Mesodermal cell (in vitro differentiated cells): ENCODE results near the gene GSTA4.
"Not testable (repeated sequence)": the region's sequence is repeated elsewhere in the genome, so short reads cannot be mapped to it uniquely, and the experiment has no call there.

ENCODE experiments used
- H3K27ac ChIP-seq: 2 replicates; pipeline ENCODE4 v1.7.0; 2013; ENCODE audit warnings: mild to moderate bottlenecking, low read depth, low read length, moderate library complexity; ENCODE audit not compliant: severe bottlenecking
- H3K36me3 ChIP-seq: 2 replicates; pipeline ENCODE4 v1.7.1; 2013; ENCODE audit warnings: mild to moderate bottlenecking, low read length, moderate library complexity; ENCODE audit not compliant: control insufficient read depth, insufficient read depth
- H3K4me1 ChIP-seq: one replicate; pipeline ENCODE4 v1.7.1; 2013; ENCODE audit warnings: mild to moderate bottlenecking, low read length; ENCODE audit not compliant: insufficient read depth, control insufficient read depth, poor library complexity, severe bottlenecking
- H3K4me3 ChIP-seq: 2 replicates; pipeline ENCODE4 v1.7.0; 2013; ENCODE audit warnings: low read length, control low read depth, mild to moderate bottlenecking; ENCODE audit not compliant: insufficient read depth, poor library complexity, severe bottlenecking; ENCODE audit errors: extremely low read depth
- H3K9me3 ChIP-seq: 2 replicates; pipeline ENCODE4 v1.7.1; 2013; ENCODE audit warnings: mild to moderate bottlenecking, low read length, moderate library complexity; ENCODE audit not compliant: control insufficient read depth
- WGBS, 2 experiments: methylation state at CpG; one replicate each; pipeline ENCODE4 v1.1.5; 2013; ENCODE audit warnings: missing lambda C conversion rate in 2 of 2; ENCODE audit not compliant: insufficient coverage in 2 of 2; 5-methylcytosine and 5-hydroxymethylcytosine counted together

Gene GSTA4

DNA sequence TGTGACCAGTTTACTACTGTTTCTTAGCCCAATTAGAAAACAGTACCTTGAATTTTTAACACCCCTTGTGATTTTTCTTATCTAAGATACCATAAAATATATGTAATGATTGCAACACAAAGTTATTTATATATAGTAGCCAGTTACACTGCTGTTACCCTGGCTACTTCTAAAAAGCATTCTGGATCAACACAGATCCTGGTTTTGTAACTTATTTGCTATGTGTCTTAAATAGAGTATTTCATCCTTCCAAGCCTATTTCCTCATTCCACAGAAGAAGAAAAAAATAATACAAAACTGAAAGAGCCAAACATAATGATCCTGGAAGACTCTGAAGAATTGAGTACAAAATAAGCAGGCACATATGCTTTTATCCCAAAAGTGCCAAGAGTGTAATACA is 19.0 kb upstream of the GSTA4 start:
- Histone ChIP-seq H3K4me1 (peaks cover 11% of the 10 kb centered on the region), H3K27ac (no peak overlapping the region), H3K36me3 (peaks cover 76% of the 10 kb centered on the region), H3K9me3 (no peaks in the 10 kb centered on the region), H3K4me3 (no peak overlapping the region)

DNA sequence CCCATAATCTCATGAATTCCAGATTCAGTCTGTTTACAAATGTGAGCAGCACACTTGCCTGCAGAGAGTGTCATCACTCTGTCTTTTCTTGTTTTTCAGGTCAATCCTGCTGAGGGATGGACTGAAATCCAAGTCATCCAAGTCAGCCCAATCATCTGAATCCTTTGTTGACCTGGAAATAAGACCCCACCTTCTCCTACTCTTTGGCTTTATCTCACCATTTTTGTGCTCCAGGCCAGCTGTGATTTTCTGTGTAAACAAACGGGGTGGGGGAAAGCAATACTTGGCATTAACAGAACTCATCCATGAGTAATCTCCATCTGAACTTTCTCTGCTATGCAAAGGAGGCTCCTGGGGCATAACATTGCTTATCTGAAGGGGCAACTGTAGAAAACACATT is 16.9 kb upstream of the GSTA4 start:
- Histone ChIP-seq H3K27ac (no peak overlapping the region), H3K36me3 (peaks cover 69% of the 10 kb centered on the region), H3K9me3 (no peaks in the 10 kb centered on the region), H3K4me1 (peaks cover 11% of the 10 kb centered on the region), H3K4me3 (no peak overlapping the region)
- WGBS, 2 experiments: 80% methylated on average over 1 of the region's 1 CpG; no CpG with 5 or more reads in 1 of the 2 experiments

DNA sequence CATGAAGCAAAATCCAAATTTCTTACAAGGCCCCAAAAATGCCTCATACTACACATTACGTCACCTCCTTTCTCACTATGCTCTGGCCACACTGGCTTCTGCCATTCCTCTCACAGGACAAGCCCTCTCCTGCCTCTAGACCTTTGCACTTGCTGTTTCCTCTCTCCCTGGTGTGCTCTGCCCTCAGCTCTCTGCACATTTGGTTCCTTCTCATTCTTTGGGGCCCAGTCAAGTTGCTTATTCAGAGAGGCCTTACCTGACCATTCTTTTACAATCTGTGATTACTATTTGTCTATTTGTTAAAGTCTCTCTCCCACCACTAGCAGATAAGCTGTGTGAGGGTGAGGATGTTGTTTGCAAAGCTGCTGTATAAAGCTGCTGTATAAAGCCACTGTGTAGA is 15.4 kb upstream of the GSTA4 start:
- H3K9me3 ChIP-seq: no peaks in the 10 kb centered on the region

DNA sequence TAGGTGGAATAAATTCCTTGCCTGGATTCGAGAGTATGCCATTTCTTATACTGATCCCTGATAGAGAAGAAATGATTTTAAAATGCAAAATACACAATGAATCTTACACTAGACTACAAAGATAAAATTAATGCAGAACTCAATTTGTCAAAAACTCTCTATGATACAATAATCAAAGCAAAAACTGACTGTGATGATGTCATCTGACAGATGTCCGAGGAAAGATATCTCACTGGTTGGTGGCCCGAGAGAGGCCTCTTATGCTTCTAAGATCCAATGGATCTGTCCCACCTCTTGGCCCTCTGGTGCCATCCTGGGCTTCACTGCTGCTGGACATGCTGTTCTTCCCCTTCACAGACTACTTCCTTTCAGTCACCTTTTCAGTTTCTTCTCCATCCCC is 14.4 kb upstream of the GSTA4 start:
- Histone ChIP-seq H3K4me1 (peaks cover 11% of the 10 kb centered on the region), H3K4me3 (no peak overlapping the region), H3K36me3 (peaks cover 76% of the 10 kb centered on the region), H3K27ac (no peak overlapping the region), H3K9me3 (no peaks in the 10 kb centered on the region)
- 95 to 100% methylated on average over 2 of the region's 3 CpGs for WGBS, 2 experiments

More for the DNA sequence above, 15.4 kb upstream of the GSTA4 start:
- H3K36me3 ChIP-seq: peaks cover 75% of the 10 kb centered on the region
- no peak overlapping the region for H3K27ac ChIP-seq
- WGBS, 2 experiments: 88 to 100% methylated on average over 1 of the region's 1 CpG
- peaks cover 11% of the 10 kb centered on the region for H3K4me1 ChIP-seq
- no peak overlapping the region for H3K4me3 ChIP-seq

- Histone ChIP-seq H3K36me3 (peaks cover 79% of the 10 kb centered on the region), H3K4me3 (no peak overlapping the region), H3K9me3 (no peaks in the 10 kb centered on the region), H3K4me1 (peaks cover 11% of the 10 kb centered on the region), H3K27ac (no peak overlapping the region)
- 100% methylated on average over 1 of the region's 2 CpGs for WGBS, 2 experiments
These were observed 14.0 kb upstream of the GSTA4 start for GRCh38 chr6:53009056-53009455.

DNA sequence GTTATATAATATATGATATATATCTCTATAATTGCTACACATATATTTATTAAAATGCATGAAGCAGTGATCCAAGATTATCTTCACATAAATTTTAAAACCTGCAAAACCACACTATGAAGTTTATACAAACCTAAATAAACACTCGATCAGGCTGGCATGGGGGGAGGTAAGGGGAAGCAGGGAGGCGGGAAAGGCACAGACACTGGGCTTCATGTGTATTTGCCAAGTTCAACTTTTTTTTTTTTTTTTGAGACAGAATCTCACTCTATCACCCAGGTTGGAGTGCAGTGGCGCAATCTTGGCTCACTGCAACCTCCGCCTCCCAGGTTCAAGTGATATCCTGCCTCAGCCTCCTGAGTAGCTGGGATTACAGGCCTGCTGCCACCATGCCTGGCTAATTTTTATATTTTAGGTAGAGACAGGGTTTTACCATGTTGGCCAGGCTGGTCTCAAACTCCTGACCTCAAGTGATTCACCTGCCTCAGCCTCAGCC is 13.2 kb upstream of the GSTA4 start:
- H3K4me1 ChIP-seq: peaks cover 11% of the 10 kb centered on the region
- peaks cover 81% of the 10 kb centered on the region for H3K36me3 ChIP-seq
- H3K27ac ChIP-seq, H3K9me3 ChIP-seq, H3K4me3 ChIP-seq: not testable (repeated sequence)
- WGBS, 2 experiments: 83 to 92% methylated on average over 2 of the region's 4 CpGs

GRCh38 chr6:53005663-53006250 is 10.7 kb upstream of the GSTA4 start:
- peaks cover 58% of the 10 kb centered on the region for H3K36me3 ChIP-seq
- H3K9me3 ChIP-seq: no peaks in the 10 kb centered on the region
- WGBS, 2 experiments: 73 to 79% methylated on average over 2 of the region's 2 CpGs
- H3K4me3 ChIP-seq: no peak overlapping the region
- H3K27ac ChIP-seq: no peak overlapping the region
- H3K4me1 ChIP-seq: no peaks in the 10 kb centered on the region

DNA sequence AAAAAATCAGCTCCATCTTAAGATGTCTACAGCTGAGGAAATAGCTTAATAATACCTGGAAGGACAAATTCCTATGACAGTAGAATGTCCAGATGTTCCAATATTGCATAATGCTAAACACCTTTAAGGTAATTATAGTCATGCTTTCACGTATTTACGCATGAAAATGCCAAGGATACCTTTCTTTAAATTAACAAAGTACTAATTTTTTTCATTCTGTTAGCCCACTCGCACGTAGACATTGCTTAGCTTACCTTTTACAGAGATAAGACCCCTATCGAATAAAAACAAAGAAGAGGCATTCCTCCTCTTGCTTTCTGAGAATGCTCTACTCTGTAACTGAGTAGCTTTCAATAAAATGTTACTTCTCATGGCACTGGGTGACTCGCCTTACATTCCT is 4.4 kb upstream of the GSTA4 start:
- Histone ChIP-seq H3K9me3 (no peaks in the 10 kb centered on the region), H3K36me3 (peaks cover 10% of the 10 kb centered on the region), H3K27ac (no peak overlapping the region), H3K4me1 (no peaks in the 10 kb centered on the region), H3K4me3 (no peak overlapping the region)
- 92 to 98% methylated on average over 6 of the region's 6 CpGs for WGBS, 2 experiments

DNA sequence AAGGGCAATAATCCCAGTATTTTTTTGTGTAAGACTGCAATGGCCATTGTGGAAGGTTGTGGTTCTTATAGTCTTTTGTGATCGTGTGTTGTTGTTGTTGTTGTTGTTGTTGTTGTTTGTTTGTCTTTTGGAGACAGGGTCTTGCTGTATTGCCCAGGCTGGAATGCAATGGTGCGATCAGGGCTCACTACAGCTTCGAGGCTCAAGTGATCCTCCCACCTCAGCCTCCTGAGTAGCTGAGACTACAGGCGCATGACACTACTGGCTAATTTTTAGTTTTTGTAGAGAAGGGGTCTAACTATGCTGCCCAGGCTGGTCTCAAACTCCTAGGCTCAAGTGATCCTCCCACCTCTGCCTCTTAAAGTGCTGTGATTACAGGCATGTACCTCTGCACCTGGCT is 3.5 kb upstream of the GSTA4 start:
- Histone ChIP-seq H3K36me3 (peaks cover 3% of the 10 kb centered on the region), H3K9me3 (no peaks in the 10 kb centered on the region), H3K4me3 (no peak overlapping the region), H3K27ac (no peak overlapping the region), H3K4me1 (no peaks in the 10 kb centered on the region)
- 86 to 100% methylated on average over 2 of the region's 4 CpGs for WGBS, 2 experiments

DNA sequence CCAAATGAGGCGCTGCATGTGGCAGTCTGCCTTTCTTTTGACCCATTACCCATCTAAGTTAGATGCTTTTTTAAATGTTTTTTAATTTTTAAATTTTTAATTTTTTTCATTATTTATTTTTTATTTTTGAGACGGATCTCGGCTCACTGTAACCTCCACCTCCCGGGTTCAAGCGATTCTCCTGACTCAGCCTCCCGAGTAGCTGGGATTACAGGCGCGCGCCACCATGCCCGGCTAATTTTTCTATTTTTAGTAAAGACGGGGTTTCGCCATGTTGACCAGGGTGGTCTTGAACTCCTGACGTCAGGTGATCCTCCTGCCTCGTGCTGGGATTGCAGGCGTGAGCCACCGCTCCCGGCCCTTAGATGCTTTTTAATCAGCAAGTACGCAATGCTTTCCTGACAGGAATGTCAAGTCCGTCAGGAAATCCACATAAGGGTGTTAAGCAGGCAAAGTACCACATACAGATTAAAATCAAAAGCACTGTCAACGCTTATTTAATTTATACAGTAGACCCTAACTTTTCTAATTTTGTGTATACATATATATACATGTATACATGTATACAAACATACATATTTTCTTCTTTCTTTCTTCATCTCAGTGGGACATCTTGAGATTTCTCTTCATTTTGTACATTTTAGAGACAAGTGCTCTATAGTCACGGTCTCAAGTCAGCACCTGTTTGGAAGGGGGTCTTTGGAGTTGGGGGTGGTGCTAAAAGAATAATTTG is 995 bp upstream of the GSTA4 start:
- WGBS, 2 experiments: 53 to 66% methylated on average over 8 to 15 of the region's 21 CpGs
- no peak overlapping the region for H3K4me3 ChIP-seq
- no peaks in the 10 kb centered on the region for H3K9me3 ChIP-seq
- no peak overlapping the region for H3K27ac ChIP-seq
- no peaks in the 10 kb centered on the region for H3K4me1 ChIP-seq
- H3K36me3 ChIP-seq: no peaks in the 10 kb centered on the region

DNA sequence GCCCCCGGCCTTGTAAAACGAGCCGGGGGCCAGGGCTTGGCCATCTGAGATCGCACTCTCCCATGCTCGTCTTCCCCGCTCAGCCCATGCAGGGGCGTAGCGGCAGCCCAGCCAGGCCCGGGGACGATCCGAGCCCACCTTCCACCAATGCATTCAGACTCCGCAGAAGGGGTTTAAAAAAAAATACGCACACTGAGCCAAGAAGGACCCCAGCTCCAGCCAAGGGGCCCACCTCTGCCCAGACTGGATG is 320 bp downstream of the GSTA4 start:
- no peaks in the 10 kb centered on the region for H3K36me3 ChIP-seq
- WGBS, 2 experiments: 0% methylated on average over 9 to 10 of the region's 13 CpGs
- H3K4me1 ChIP-seq: no peaks in the 10 kb centered on the region
- H3K27ac ChIP-seq: peak overlapping the region; percentile 100
- H3K9me3 ChIP-seq: no peaks in the 10 kb centered on the region
- H3K4me3 ChIP-seq: peak overlapping the region; percentile 67
